ENCODE measurements around the gene DMBX1. TPM values are rescaled to one million over a fixed set of nuclear protein-coding genes. Genes with fewer than 3 reads are reported as not detected.

Gene DMBX1
- total RNA-seq, 6 donors from 2014 or later = not detected

- Histone ChIP-seq H3K36me3 (no peaks in the 10 kb centered on the region), H3K4me1 (peaks cover 4 to 20% (median 14%) of the 10 kb centered on the region in 4 donors), H3K9me3 (no peaks in the 10 kb centered on the region), H3K4me3 (no peak overlapping the region), H3K27me3 (no peaks in the 10 kb centered on the region), H3K27ac (no peak overlapping the region)
- 51 to 55% methylated on average over 17 of the region's 17 CpGs for WGBS, 2 donors
- DNase-seq = no peak
- ATAC-seq (ENCODE audit: low FRiP score in 2 of 2) = no peak
- TF ChIP-seq POLR2A (IDR thresholded peaks at IDR 0.05) (no peak), POLR2AphosphoS5 (IDR thresholded peaks at IDR 0.05) (no peak), EP300 (IDR thresholded peaks at IDR 0.05) (no peak)
- TF ChIP-seq, protein P1, sequence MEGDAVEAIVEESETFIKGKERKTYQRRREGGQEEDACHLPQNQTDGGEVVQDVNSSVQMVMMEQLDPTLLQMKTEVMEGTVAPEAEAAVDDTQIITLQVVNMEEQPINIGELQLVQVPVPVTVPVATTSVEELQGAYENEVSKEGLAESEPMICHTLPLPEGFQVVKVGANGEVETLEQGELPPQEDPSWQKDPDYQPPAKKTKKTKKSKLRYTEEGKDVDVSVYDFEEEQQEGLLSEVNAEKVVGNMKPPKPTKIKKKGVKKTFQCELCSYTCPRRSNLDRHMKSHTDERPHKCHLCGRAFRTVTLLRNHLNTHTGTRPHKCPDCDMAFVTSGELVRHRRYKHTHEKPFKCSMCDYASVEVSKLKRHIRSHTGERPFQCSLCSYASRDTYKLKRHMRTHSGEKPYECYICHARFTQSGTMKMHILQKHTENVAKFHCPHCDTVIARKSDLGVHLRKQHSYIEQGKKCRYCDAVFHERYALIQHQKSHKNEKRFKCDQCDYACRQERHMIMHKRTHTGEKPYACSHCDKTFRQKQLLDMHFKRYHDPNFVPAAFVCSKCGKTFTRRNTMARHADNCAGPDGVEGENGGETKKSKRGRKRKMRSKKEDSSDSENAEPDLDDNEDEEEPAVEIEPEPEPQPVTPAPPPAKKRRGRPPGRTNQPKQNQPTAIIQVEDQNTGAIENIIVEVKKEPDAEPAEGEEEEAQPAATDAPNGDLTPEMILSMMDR (IDR thresholded peaks at IDR 0.05) = no peak
Measured at GRCh38 chr1:46526013-46526690, 36.5 kb downstream of the DMBX1 start.

- no peaks in the 10 kb centered on the region for H3K27me3 ChIP-seq
- 29 to 50% methylated on average over 9 to 14 of the region's 14 CpGs for WGBS, 2 donors
- H3K36me3 ChIP-seq = no peaks in the 10 kb centered on the region
- no peak overlapping the region for H3K4me3 ChIP-seq
- H3K27ac ChIP-seq = no peak overlapping the region
- H3K9me3 ChIP-seq = no peaks in the 10 kb centered on the region
- no peak for DNase-seq
- ATAC-seq (ENCODE audit: low FRiP score in 2 of 2) = no peak
- H3K4me1 ChIP-seq = peaks cover 4 to 14% (median 13%) of the 10 kb centered on the region in 4 donors
- TF ChIP-seq, protein P1 (IDR thresholded peaks at IDR 0.05) = no peak
- TF ChIP-seq POLR2AphosphoS5 (IDR thresholded peaks at IDR 0.05) (no peak), EP300 (IDR thresholded peaks at IDR 0.05) (no peak), POLR2A (IDR thresholded peaks at IDR 0.05) (no peak)
Measured at GRCh38 chr1:46526691-46527291, 37.2 kb downstream of the DMBX1 start.

DNA sequence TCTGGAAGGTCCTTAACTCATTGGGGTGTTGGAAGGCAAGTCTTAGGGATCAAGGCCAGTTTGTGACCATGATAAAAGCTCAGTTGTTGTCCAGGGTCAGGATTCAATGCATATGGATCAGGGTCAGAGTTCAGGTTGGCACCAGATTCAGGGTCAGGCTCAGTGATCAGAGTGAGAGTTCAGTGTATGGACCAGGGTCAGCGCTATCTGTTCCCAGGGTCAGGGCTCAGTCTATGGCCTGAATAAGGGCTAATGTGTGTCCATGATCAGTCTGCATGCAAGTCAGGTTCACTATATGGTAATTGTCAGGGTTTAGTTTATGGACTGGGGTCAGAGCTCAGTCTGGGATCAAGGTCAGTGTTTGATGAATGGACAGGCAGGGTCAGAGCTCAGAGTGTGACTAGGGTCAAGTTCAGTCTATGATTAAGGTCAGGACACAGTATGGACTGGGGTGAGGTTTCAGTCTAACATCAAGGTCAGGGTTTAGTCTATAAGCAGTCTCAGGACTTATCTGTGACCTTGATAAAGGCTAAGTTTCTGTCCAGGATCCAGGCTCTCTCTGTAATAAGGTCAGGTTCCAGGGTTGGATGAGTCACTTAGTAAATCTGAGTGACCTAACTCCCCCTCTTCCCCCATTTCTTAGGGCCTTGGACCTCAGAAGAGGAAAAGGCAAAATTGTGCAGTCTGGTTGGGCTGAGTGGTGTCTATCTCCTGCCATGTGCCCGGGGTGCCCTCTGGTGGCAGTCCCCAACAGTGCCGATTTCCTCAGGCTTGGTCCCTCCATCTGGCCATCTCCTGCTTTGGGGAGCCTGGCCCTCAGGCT lies 38.0 kb downstream of the DMBX1 start:
- no peak overlapping the region for H3K27ac ChIP-seq
- peak; percentile 85 to 91 for ATAC-seq (ENCODE audit: low FRiP score in 2 of 2)

GRCh38 chr1:46528297-46528955 lies 38.8 kb downstream of the DMBX1 start:
- no peaks in the 10 kb centered on the region for H3K36me3 ChIP-seq
- 30 to 40% methylated on average over 11 of the region's 11 CpGs for WGBS, 2 donors
- H3K27ac ChIP-seq = no peak overlapping the region
- DNase-seq (no peak), ATAC-seq (ENCODE audit: low FRiP score in 2 of 2) (no peak)
- TF ChIP-seq, protein P1 (IDR thresholded peaks at IDR 0.05) = no peak
- TF ChIP-seq POLR2AphosphoS5 (IDR thresholded peaks at IDR 0.05) (no peak), POLR2A (IDR thresholded peaks at IDR 0.05) (no peak), EP300 (IDR thresholded peaks at IDR 0.05) (no peak)
- H3K27me3 ChIP-seq = peaks cover 0 to 2% (median 0%) of the 10 kb centered on the region in 4 donors
- no peak overlapping the region for H3K4me3 ChIP-seq
- peaks cover 1 to 11% (median 4%) of the 10 kb centered on the region in 4 donors for H3K4me1 ChIP-seq
- no peaks in the 10 kb centered on the region for H3K9me3 ChIP-seq

More for the DNA sequence above, 38.0 kb downstream of the DMBX1 start:
- H3K4me3 ChIP-seq = no peak overlapping the region
- no peaks in the 10 kb centered on the region for H3K36me3 ChIP-seq
- 0 to 33% methylated on average over 2 to 3 of the region's 3 CpGs for WGBS, 2 donors
- peak in 1 of 2 donors; percentile 79 for DNase-seq
- H3K4me1 ChIP-seq = peaks cover under 1 to 8% (median 5%) of the 10 kb centered on the region in 4 donors
- TF ChIP-seq POLR2A (IDR thresholded peaks at IDR 0.05) (no peak), POLR2AphosphoS5 (IDR thresholded peaks at IDR 0.05) (no peak), EP300 (IDR thresholded peaks at IDR 0.05) (no peak)
- TF ChIP-seq, protein P1 (IDR thresholded peaks at IDR 0.05) = peak; percentile 85 to 94 (median 92)
- H3K9me3 ChIP-seq = no peaks in the 10 kb centered on the region
- H3K27me3 ChIP-seq = no peaks in the 10 kb centered on the region
